GM12892 (cell line): ENCODE data around the gene ARHGAP23.

Experiments
- POLR2A ChIP-seq: IDR thresholded peaks from 2 replicates; pipeline ENCODE4 v1.6.1; 2011; ENCODE audit warnings: low read depth, low read length, control low read depth
- POLR2AphosphoS5 ChIP-seq: IDR thresholded peaks from 2 replicates; pipeline ENCODE4 v1.6.1; 2011; ENCODE audit warnings: low read depth, low read length, control low read depth
- TAF1 ChIP-seq: IDR thresholded peaks from 2 replicates; pipeline ENCODE4 v1.6.1; 2011; ENCODE audit warnings: low read depth, mild to moderate bottlenecking, control low read depth, low read length, borderline replicate concordance

GRCh38 chr17:38549285-38549684 lies 121.0 kb downstream of the ARHGAP23 start:
- TF ChIP-seq POLR2A (no peak), TAF1 (no peak), POLR2AphosphoS5 (no peak)
